HG03045 (cell line): ENCODE data around the gene ABCA13.

Experiments used
- ATAC-seq: cut with Tn5 transposase; IDR thresholded peaks from one replicate; pipeline ENCODE4 v1.9.1; 2021; ENCODE audit warnings: mild to moderate bottlenecking, moderate library complexity; ENCODE audit not compliant: unreplicated experiment

The ABCA13 gene

GRCh38 chr7:48505051-48505450, 333.8 kb downstream of the ABCA13 start:
- no peak for ATAC-seq

DNA sequence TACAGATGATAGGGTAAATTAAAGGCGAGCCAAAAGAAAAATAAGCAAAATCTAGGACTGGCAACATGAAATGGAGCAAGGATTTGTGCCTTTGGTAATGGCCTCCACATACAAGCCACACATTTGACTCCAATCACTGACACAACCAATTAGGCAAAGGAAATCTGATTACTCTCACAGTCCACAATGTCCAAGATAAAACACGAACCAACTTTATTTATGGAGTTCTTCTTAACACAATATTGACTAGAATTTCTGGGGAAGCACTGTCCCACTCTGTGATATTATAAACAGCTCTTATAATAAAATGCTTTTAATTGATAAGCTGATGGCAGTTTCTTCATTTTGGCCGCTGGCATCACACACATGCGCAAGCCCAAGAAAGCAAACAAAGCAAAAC, 334.2 kb downstream of the ABCA13 start:
- no peak for ATAC-seq

GRCh38 chr7:48506569-48506968, 335.3 kb downstream of the ABCA13 start:
- ATAC-seq, result no peak

- no peak for ATAC-seq
These were observed 339.8 kb downstream of the ABCA13 start for GRCh38 chr7:48511080-48511479.

GRCh38 chr7:48512892-48513291, 341.6 kb downstream of the ABCA13 start:
- ATAC-seq, result no peak

GRCh38 chr7:48515171-48515570, 343.9 kb downstream of the ABCA13 start:
- no peak for ATAC-seq

- no peak for ATAC-seq
These were observed 346.8 kb downstream of the ABCA13 start for GRCh38 chr7:48518092-48518491.

- no peak for ATAC-seq
These were observed 351.4 kb downstream of the ABCA13 start for GRCh38 chr7:48522692-48523091.

DNA sequence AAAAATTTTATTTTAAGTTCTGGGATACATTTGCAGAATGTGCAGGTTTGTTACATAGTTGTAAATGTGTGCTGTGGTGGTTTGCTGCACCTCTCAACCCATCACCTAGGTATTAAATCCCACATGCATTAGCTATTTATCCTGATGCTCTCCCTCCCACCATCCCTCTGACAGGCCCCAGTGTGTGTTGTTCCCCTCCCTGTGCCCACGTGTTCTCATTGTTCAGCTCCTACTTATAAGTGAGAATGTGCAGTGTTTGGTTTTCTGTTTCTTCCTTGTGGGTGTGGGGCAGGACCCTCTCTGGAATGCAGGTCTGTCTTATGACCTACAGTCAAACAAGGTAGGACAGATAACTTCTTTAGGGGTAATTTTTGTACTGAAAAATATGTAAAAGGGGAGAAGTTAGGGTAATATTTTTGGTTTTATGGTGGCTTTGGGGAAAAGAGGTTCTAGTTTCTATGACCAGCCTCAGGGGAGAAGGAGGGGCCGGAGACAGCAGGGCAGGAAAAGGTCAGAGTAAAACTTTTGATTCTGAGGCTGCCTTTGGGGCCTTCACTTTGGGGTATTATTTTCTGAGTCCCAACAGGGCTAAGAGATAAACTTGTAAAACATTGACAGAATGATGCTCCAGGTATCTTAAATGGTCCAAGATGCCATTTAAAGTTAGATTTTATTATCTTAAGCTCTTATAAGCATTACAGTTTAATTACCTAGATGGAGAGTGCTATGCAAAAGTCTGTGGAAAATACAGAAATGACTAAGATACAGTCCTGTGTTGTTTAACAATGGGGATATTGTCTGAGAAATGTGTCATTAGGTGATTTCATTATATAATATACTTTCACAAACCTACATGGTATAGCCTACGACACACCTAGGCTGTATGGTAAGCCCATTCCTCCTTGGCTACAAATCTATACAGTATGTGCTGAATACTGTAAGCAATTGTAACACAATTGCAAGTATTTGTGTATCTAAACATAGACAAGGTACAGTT, 354.8 kb downstream of the ABCA13 start:
- no peak for ATAC-seq

DNA sequence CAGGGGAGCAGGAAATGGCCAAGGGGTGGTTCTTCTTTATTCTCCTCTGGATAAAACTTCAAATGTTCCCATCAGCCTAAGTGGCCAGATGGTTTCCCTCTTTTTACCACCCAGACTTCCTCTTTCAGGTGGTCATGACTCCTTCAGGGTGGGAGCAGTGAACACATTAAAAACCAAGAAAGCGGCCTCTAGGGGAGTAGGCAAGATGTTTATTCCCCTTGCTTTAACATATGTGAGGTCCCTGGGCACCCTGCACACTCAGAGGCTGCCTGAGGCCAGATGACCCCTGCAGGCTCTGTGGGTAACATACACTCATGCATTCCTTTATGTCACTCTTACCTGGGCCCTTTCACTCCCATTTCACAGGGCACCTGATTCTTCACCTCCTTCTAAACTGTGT, 357.4 kb downstream of the ABCA13 start:
- ATAC-seq, result no peak

GRCh38 chr7:48537561-48537960, 366.3 kb downstream of the ABCA13 start:
- no peak for ATAC-seq

DNA sequence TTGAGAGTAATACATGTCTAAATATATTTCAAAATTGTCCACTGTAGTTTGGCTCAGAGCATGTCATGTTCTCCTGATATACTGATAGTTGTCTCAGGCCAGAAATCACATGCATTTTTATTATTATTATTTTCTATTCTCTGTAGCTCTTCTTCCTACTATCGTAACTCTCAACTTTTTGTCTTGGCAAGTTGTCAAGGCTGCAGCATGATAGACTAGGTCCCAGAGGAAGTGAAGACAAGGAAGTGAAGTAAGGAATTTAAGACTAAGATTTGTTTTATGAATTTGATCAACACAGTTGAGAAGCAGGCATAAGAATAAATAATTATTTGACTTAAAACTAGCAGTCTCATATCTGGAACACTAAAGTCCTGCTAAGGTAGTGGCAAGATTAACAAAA, 369.5 kb downstream of the ABCA13 start:
- ATAC-seq, result no peak

GRCh38 chr7:48548667-48549066, 377.4 kb downstream of the ABCA13 start:
- ATAC-seq, result no peak

GRCh38 chr7:48551652-48552051, 380.4 kb downstream of the ABCA13 start:
- ATAC-seq, result no peak

GRCh38 chr7:48563334-48563733, 392.1 kb downstream of the ABCA13 start:
- no peak for ATAC-seq

- no peak for ATAC-seq
These were observed 404.3 kb downstream of the ABCA13 start for GRCh38 chr7:48575516-48575915.

GRCh38 chr7:48587475-48587874, 416.2 kb downstream of the ABCA13 start:
- ATAC-seq, result no peak

DNA sequence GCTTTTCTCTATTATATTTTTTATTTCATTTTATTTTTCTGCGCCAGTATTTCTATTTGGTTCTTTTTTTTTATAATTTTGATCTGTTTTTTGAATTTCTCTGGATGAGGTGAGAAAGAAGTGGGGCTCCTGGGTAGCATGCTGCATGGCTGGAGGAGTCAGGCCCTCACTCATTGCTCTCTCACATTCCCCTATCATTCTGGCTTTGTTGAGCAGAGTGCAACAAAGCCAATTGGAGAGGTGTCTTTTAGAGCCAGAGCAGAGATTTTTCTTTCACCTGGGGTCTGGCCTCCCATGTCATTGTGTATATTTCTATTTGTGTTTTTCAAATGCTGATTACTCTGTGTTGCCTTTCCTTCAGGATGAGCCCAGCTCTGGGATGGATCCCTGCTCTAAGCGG, 423.1 kb downstream of the ABCA13 start:
- ATAC-seq, result no peak

GRCh38 chr7:48595756-48596155, 424.5 kb downstream of the ABCA13 start:
- ATAC-seq, result no peak

DNA sequence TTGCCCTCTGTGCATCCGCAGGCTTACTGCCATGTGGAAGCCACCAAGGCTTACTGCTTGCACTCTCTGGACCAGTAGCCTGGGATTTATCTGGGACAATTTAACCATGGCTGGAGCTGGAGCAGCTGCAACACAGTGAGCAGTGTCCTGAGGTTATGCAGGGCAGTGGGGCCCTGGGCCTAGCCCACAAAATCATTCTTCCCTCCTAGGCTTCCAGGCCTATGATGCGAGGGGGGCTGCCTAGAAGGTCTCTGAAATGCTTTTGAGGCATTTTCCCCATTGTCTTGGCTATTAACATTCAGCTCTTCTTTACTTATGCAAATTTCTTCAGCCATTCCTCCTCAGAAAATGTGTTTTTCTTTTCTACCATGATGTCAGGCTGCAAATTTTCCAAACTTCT, 439.4 kb downstream of the ABCA13 start:
- ATAC-seq, result no peak

DNA sequence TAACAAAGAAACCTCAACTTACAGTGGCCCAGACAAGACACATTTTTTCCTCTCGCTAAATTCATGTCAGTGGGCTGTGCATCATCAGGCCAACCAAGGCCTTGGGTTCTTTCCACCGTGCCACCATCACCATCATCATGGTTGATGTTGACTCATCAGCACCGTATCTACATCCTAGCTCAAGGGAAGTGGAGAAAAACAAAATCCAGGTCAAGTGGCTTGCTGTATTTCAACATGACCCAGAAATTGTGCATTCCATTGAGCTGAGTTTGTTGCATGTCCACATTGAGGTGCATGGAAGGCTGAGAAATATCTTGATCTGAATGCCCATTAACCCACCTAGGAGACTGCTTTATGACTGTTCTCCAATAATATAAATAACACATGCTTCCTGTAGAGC, 440.7 kb downstream of the ABCA13 start:
- no peak for ATAC-seq

DNA sequence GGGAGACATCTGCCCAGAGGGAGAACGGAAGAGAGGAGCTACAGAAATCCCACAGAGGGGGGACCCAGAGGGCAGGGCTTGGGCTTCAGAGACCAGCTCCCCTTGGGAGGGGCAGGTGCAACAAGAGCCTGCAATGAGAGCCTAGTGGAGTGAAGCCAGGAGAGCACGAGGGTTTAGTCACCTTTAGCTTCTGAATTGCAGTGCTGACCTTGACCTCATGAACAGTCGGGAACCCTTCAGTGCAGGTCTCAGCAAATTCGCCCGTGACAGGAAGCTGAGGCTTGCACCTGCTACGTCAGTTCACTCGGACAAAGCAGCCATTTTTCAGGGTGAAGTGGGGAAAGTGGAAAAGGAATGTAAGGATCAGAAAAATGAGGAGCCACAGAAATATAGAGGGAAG, 446.2 kb downstream of the ABCA13 start:
- no peak for ATAC-seq

- no peak for ATAC-seq
These were observed 446.7 kb downstream of the ABCA13 start for GRCh38 chr7:48617993-48618392.
